GM20000 (cell line): ENCODE data around the gene CORIN.

Source experiments
- DNase-seq: peaks from one replicate; pipeline ENCODE4 v3.0.0; 2012; ENCODE audit warnings: low spot score
- CTCF ChIP-seq: IDR thresholded peaks from 2 replicates; pipeline ENCODE4 v1.5.1; 2012; ENCODE audit warnings: mild to moderate bottlenecking, control low read depth; ENCODE audit errors: extremely low read depth, missing control alignments

CORIN gene

GRCh38 chr4:47837908-47838294, at the start of gene CORIN:
TSS of gene CORIN (minus strand) at chr4:47838067. CDS start at chr4:47837949, 118 bp downstream.
- TF ChIP-seq CTCF = no peak
- no peak for DNase-seq

- no peak for TF ChIP-seq CTCF
- DNase-seq = no peak
Measured at GRCh38 chr4:47882228-47882627, 44.4 kb upstream of the CORIN start.

- TF ChIP-seq CTCF = no peak
- DNase-seq = no peak
Measured at GRCh38 chr4:47879458-47879857, 41.6 kb upstream of the CORIN start.

- no peak for TF ChIP-seq CTCF
- no peak for DNase-seq
Measured at GRCh38 chr4:47876784-47877546, 39.1 kb upstream of the CORIN start.

- no peak for TF ChIP-seq CTCF
- DNase-seq = no peak
Measured at GRCh38 chr4:47876310-47876709, 38.4 kb upstream of the CORIN start.

- no peak for TF ChIP-seq CTCF
- DNase-seq = no peak
Measured at GRCh38 chr4:47873877-47874541, 36.1 kb upstream of the CORIN start.

- TF ChIP-seq CTCF = no peak
Measured at GRCh38 chr4:47863486-47863885, 25.6 kb upstream of the CORIN start.

More at GRCh38 chr4:47863486-47863885, 25.6 kb upstream of the CORIN start:
- DNase-seq = no peak
